Kidney (tissue), 14 donors: ENCODE results near the gene BHLHE40. TPM values are rescaled to one million over a fixed set of nuclear protein-coding genes. Genes with fewer than 3 reads are reported as not detected.

Experiments used
- DNase-seq, 5 donors: peaks; one replicate each; pipeline ENCODE4 v3.0.0-alpha.2; 2013 to 2020
- FAIRE-seq: peaks from 2 replicates; lab custom pipeline; 2012; peaks lifted over from hg19 to GRCh38; lab: Jason Lieb, UNC
- H3K27ac ChIP-seq, 2 donors: one replicate each; pipeline ENCODE4 v1.7.0; 2013; ENCODE audit warnings: low read depth in 2 of 2, low read length in 2 of 2, inconsistent platforms in 1 of 2
- H3K27me3 ChIP-seq: one replicate; pipeline ENCODE4 v1.7.1; 2013; ENCODE audit warnings: low read length, inconsistent platforms; ENCODE audit not compliant: control insufficient read depth, insufficient read depth
- H3K36me3 ChIP-seq, 3 donors: one replicate each; pipeline versions ENCODE4 v1.7.0 to v1.7.1; 2013; ENCODE audit warnings: low read length in 3 of 3, control low read depth in 1 of 3, inconsistent platforms in 1 of 3; ENCODE audit not compliant: insufficient read depth in 3 of 3, control insufficient read depth in 2 of 3
- H3K4me1 ChIP-seq, 3 donors: one replicate each; pipeline versions ENCODE4 v1.7.0 to v1.7.1; 2013; ENCODE audit warnings: low read length in 3 of 3, inconsistent platforms in 1 of 3, low read depth in 1 of 3; ENCODE audit not compliant: control insufficient read depth in 2 of 3, insufficient read depth in 2 of 3
- H3K4me3 ChIP-seq, 3 donors: one replicate each; pipeline versions ENCODE4 v1.7.0 to v1.8.1; 2013; ENCODE audit warnings: low read length in 3 of 3, control low read depth in 1 of 3, inconsistent platforms in 1 of 3
- H3K9ac ChIP-seq, 3 donors: one replicate each; pipeline versions ENCODE4 v1.7.0 to v1.7.1; 2013; ENCODE audit warnings: low read length in 3 of 3, control low read depth in 1 of 3, inconsistent platforms in 1 of 3
- H3K9me3 ChIP-seq, 3 donors: one replicate each; pipeline versions ENCODE4 v1.7.0 to v1.7.1; 2013; ENCODE audit warnings: low read length in 3 of 3, control low read depth in 1 of 3, inconsistent platforms in 1 of 3; ENCODE audit not compliant: control insufficient read depth in 2 of 3, insufficient read depth in 1 of 3
- CTCF ChIP-seq: IDR thresholded peaks from 3 replicates; pipeline ENCODE4 v1.5.1; 2012; ENCODE audit warnings: mild to moderate bottlenecking, moderate library complexity, borderline replicate concordance; ENCODE audit not compliant: insufficient read depth; ENCODE audit errors: extremely low read depth
- intact Hi-C: fragments of 100-400 bp; cut with DNase I; formaldehyde crosslinking; loops from one replicate; pipeline ENCODE4 v1.11.1; 2022
- polyA plus RNA-seq: library from polyadenylated mRNA; stranded (reverse); fragments of 350-450 nt; fragmentation: Illumina TruSeq; extraction: RNeasy Lipid Tissue Mini Kit (QIAGEN cat#74804); gene quantifications from one replicate; pipeline ENCODE4 v1.2.3, GENCODE V29; 2014; ENCODE audit warnings: low read depth, low replicate concordance; ENCODE audit not compliant: insufficient read depth
- total RNA-seq: library from RNA; stranded (reverse); fragmentation: NEBNext Ultra II Directional; extraction: Animal tissue kit (Norgen Biotek cat#: 25700); gene quantifications from one replicate; pipeline ENCODE4 v1.2.1, GENCODE V29; 2021
- donor health status: control.
- donor health status: control.
- donor health status: control.
- donor health status: control.
- donor health status: control.
- donor health status: DM: yes; HTN: yes; CAD: no.
- donor health status: Normal renal cell carcinoma (clear cell type).

BHLHE40 gene
- total and polyA plus RNA-seq, 2 donors from 2014 or later = 39.4 to 147 TPM

- Histone ChIP-seq H3K4me3 (no peak overlapping the region), H3K36me3 (no peaks in the 10 kb centered on the region), H3K9me3 (no peaks in the 10 kb centered on the region), H3K9ac (no peak overlapping the region), H3K27me3 (no peaks in the 10 kb centered on the region), H3K4me1 (no peaks in the 10 kb centered on the region), H3K27ac (no peak overlapping the region)
- TF ChIP-seq CTCF = no peak
- no peak for DNase-seq
- no peak for FAIRE-seq
- intact Hi-C loops = no loop called here
These were observed 30.4 kb downstream of the BHLHE40 start for GRCh38 chr3:5009506-5010109.

- intact Hi-C loops = no loop called here
- H3K4me1 ChIP-seq = no peaks in the 10 kb centered on the region
- no peak overlapping the region for H3K4me3 ChIP-seq
- H3K27me3 ChIP-seq = no peaks in the 10 kb centered on the region
- no peaks in the 10 kb centered on the region for H3K9me3 ChIP-seq
- no peak overlapping the region for H3K9ac ChIP-seq
- H3K36me3 ChIP-seq = no peaks in the 10 kb centered on the region
- no peak overlapping the region for H3K27ac ChIP-seq
- FAIRE-seq = no peak
- no peak for DNase-seq
- no peak for TF ChIP-seq CTCF
These were observed 30.9 kb downstream of the BHLHE40 start for GRCh38 chr3:5010140-5010539.

- FAIRE-seq = no peak
- no peak overlapping the region for H3K27ac ChIP-seq
- no peaks in the 10 kb centered on the region for H3K9me3 ChIP-seq
- no peaks in the 10 kb centered on the region for H3K36me3 ChIP-seq
- DNase-seq = no peak
- no peak for TF ChIP-seq CTCF
- no peaks in the 10 kb centered on the region for H3K27me3 ChIP-seq
- no peak overlapping the region for H3K9ac ChIP-seq
- intact Hi-C loops = no loop called here
- H3K4me1 ChIP-seq = no peaks in the 10 kb centered on the region
- H3K4me3 ChIP-seq = no peak overlapping the region
These were observed 31.7 kb downstream of the BHLHE40 start for GRCh38 chr3:5010706-5011554.
